HCT116 (cell line): ENCODE data around the gene CCDC184.

ENCODE experiments used
- CTCF ChIP-seq, 3 experiments: fragments of 200-600 bp in 1 of 3; sonication (generic) in 1 of 3; IDR thresholded peaks in 2 of 3; conservative IDR thresholded peaks in 1 of 3; 2 replicates each; pipeline ENCODE4 v1.5.1; 2012 to 2017; ENCODE audit warnings: low read depth in 2 of 3, low read length in 2 of 3, antibody characterized with exemption in 1 of 3, borderline replicate concordance in 1 of 3, control low read depth in 1 of 3, mild to moderate bottlenecking in 1 of 3, mixed read lengths in 1 of 3, mixed run types in 1 of 3, moderate library complexity in 1 of 3; ENCODE audit not compliant: insufficient read depth in 1 of 3
- POLR2A ChIP-seq: IDR thresholded peaks from 2 replicates; pipeline ENCODE4 v1.7.0; 2011; ENCODE audit warnings: borderline replicate concordance; ENCODE audit not compliant: insufficient read depth, insufficient read length; ENCODE audit errors: extremely low read depth
- TCF7L2 ChIP-seq: IDR thresholded peaks from 2 replicates; pipeline ENCODE4 v1.7.0; 2011; ENCODE audit warnings: borderline replicate concordance, inconsistent platforms; ENCODE audit not compliant: insufficient read depth, insufficient read length; ENCODE audit errors: extremely low read depth

GRCh38 chr12:48156652-48157017 is 26.8 kb upstream of the CCDC184 start:
- TF ChIP-seq POLR2A, result no peak
- no peak for TF ChIP-seq TCF7L2
- TF ChIP-seq CTCF (IDR thresholded peaks at IDR 0.05 in 2 of 3, conservative IDR thresholded peaks at IDR 0.05 in 1 of 3; ENCODE audit: borderline replicate concordance in 1 of 3, insufficient read depth in 1 of 3, low read depth in 2 of 3, low read length in 2 of 3), result no peak
